H9 (cell line): ENCODE measurements around the gene PPP1R8. TPM values are rescaled to one million over a fixed set of nuclear protein-coding genes. Genes with fewer than 3 reads are reported as not detected.

Source experiments
- DNase-seq: peaks from one replicate; pipeline ENCODE4 v3.0.0-alpha.2; 2017
- H2AFZ ChIP-seq: one replicate; pipeline ENCODE4 v1.6.1; 2013; ENCODE audit warnings: mild to moderate bottlenecking, low read length, control low read depth, moderate library complexity
- H2AK5ac ChIP-seq: 2 replicates; pipeline ENCODE4 v1.6.1; 2013; ENCODE audit warnings: low read length, control low read depth, mixed read lengths; ENCODE audit not compliant: insufficient read length
- H2BK120ac ChIP-seq: one replicate; pipeline ENCODE4 v1.6.1; 2013; ENCODE audit warnings: low read depth, mild to moderate bottlenecking, low read length, control low read depth, inconsistent platforms; ENCODE audit not compliant: poor library complexity, severe bottlenecking
- H2BK12ac ChIP-seq: 2 replicates; pipeline ENCODE4 v1.6.1; 2013; ENCODE audit warnings: low read length, control low read depth, mixed read lengths, low read depth; ENCODE audit not compliant: insufficient read length
- H2BK15ac ChIP-seq: 2 replicates; pipeline ENCODE4 v1.6.1; 2013; ENCODE audit warnings: low read depth, low read length, control low read depth
- H2BK20ac ChIP-seq: one replicate; pipeline ENCODE4 v1.6.1; 2013; ENCODE audit warnings: low read depth, mild to moderate bottlenecking, low read length, control low read depth, inconsistent platforms; ENCODE audit not compliant: poor library complexity, severe bottlenecking
- H2BK5ac ChIP-seq: 2 replicates; pipeline ENCODE4 v1.6.1; 2013; ENCODE audit warnings: low read length, control low read depth, mixed read lengths; ENCODE audit not compliant: insufficient read length
- H3K14ac ChIP-seq: 2 replicates; pipeline ENCODE4 v1.6.1; 2013; ENCODE audit warnings: low read length, control low read depth; ENCODE audit not compliant: insufficient read depth
- H3K18ac ChIP-seq: 2 replicates; pipeline ENCODE4 v1.6.1; 2013; ENCODE audit warnings: low read depth, mild to moderate bottlenecking, mixed read lengths, low read length, control low read depth; ENCODE audit not compliant: insufficient read length
- H3K23ac ChIP-seq: 2 replicates; pipeline ENCODE4 v1.6.1; 2013; ENCODE audit warnings: low read length, control low read depth, mixed read lengths, low read depth; ENCODE audit not compliant: insufficient read length
- H3K23me2 ChIP-seq: 2 replicates; pipeline ENCODE4 v1.6.1; 2013; ENCODE audit warnings: low read depth, mild to moderate bottlenecking, mixed read lengths, low read length, control low read depth; ENCODE audit not compliant: insufficient read length, poor library complexity, severe bottlenecking
- H3K27ac ChIP-seq: 2 replicates; pipeline ENCODE4 v1.5.1; 2013; ENCODE audit warnings: low read length, control low read depth, mixed read lengths, low read depth; ENCODE audit not compliant: insufficient read length
- H3K27me3 ChIP-seq: 2 replicates; pipeline ENCODE4 v1.6.1; 2013; ENCODE audit warnings: low read length, control low read depth, inconsistent platforms; ENCODE audit not compliant: insufficient read depth
- H3K4ac ChIP-seq: 2 replicates; pipeline ENCODE4 v1.6.1; 2013; ENCODE audit warnings: low read depth, mild to moderate bottlenecking, control low read depth, inconsistent platforms, low read length, moderate library complexity
- H3K4me1 ChIP-seq: 2 replicates; pipeline ENCODE4 v1.6.1; 2013; ENCODE audit warnings: low read length, control low read depth, inconsistent platforms; ENCODE audit not compliant: insufficient read depth
- H3K4me2 ChIP-seq: 2 replicates; pipeline ENCODE4 v1.6.1; 2013; ENCODE audit warnings: low read length, control low read depth, mixed read lengths; ENCODE audit not compliant: insufficient read length, insufficient read depth
- H3K56ac ChIP-seq: 2 replicates; pipeline ENCODE4 v1.6.1; 2013; ENCODE audit warnings: low read depth, mild to moderate bottlenecking, mixed read lengths, low read length, control low read depth; ENCODE audit not compliant: insufficient read length
- H3K79me1 ChIP-seq: 2 replicates; pipeline ENCODE4 v1.6.1; 2013; ENCODE audit warnings: low read depth, mild to moderate bottlenecking, moderate library complexity, low read length, control low read depth, inconsistent platforms; ENCODE audit not compliant: insufficient read depth, poor library complexity, severe bottlenecking
- H3K79me2 ChIP-seq: 2 replicates; pipeline ENCODE4 v1.6.1; 2013; ENCODE audit warnings: low read length, control low read depth, inconsistent platforms; ENCODE audit not compliant: insufficient read depth
- H3K9ac ChIP-seq: 2 replicates; pipeline ENCODE4 v1.6.1; 2013; ENCODE audit warnings: low read length, control low read depth, mixed read lengths; ENCODE audit not compliant: insufficient read length; ENCODE audit errors: extremely low read depth
- H3K9me3 ChIP-seq: one replicate; pipeline ENCODE4 v1.6.1; 2013; ENCODE audit warnings: low read depth, low read length, inconsistent platforms; ENCODE audit not compliant: control insufficient read depth
- H3T11ph ChIP-seq: one replicate; pipeline ENCODE4 v1.6.1; 2013; ENCODE audit warnings: mild to moderate bottlenecking, low read length, control low read depth, inconsistent platforms
- H4K20me1 ChIP-seq: one replicate; pipeline ENCODE4 v1.6.1; 2013; ENCODE audit not compliant: control insufficient read depth, insufficient read length, insufficient read depth
- H4K5ac ChIP-seq: 2 replicates; pipeline ENCODE4 v1.6.1; 2013; ENCODE audit warnings: low read depth, mild to moderate bottlenecking, mixed read lengths, low read length, control low read depth; ENCODE audit not compliant: insufficient read length
- H4K8ac ChIP-seq: replicated peaks from 2 replicates; pipeline ENCODE4 v1.6.1; 2013; ENCODE audit warnings: low read length, control low read depth, mixed read lengths, low read depth; ENCODE audit not compliant: insufficient read length
- H4K91ac ChIP-seq: 2 replicates; pipeline ENCODE4 v1.6.1; 2013; ENCODE audit warnings: low read depth, mild to moderate bottlenecking, moderate library complexity, mixed read lengths, low read length, control low read depth; ENCODE audit not compliant: insufficient read length
- H3K27ac Mint-ChIP-seq, 3 experiments: 2 replicates in 2 of 3; 3 replicates in 1 of 3; pipeline ENCODE4 v1.8.0; 2020 to 2021; ENCODE audit warnings: mixed read lengths in 3 of 3, mild to moderate bottlenecking in 1 of 3, moderate library complexity in 1 of 3
- H3K27me3 Mint-ChIP-seq: 2 replicates; pipeline ENCODE4 v1.8.0; 2021; ENCODE audit warnings: low read depth, mild to moderate bottlenecking, moderate library complexity, mixed read lengths
- H3K36me3 Mint-ChIP-seq, 3 experiments: 2 replicates in 2 of 3; 3 replicates in 1 of 3; pipeline ENCODE4 v1.8.0; 2020 to 2021; ENCODE audit warnings: low read depth in 3 of 3, mixed read lengths in 3 of 3; ENCODE audit not compliant: insufficient read depth in 1 of 3
- H3K4me1 Mint-ChIP-seq, 2 experiments: 2 replicates each; pipeline ENCODE4 v1.8.0; 2020; ENCODE audit warnings: mixed read lengths in 2 of 2
- H3K4me3 Mint-ChIP-seq, 2 experiments: 2 replicates in 1 of 2; 3 replicates in 1 of 2; pipeline ENCODE4 v1.8.0; 2020 to 2021; ENCODE audit warnings: mild to moderate bottlenecking in 2 of 2, mixed read lengths in 2 of 2, moderate library complexity in 1 of 2
- H3K9me3 Mint-ChIP-seq, 2 experiments: 2 replicates in 1 of 2; 3 replicates in 1 of 2; pipeline ENCODE4 v1.8.0; 2020; ENCODE audit warnings: mild to moderate bottlenecking in 2 of 2, mixed read lengths in 2 of 2, moderate library complexity in 1 of 2
- WGBS: extraction: QIAGEN DNeasy Blood & Tissue Kit; methylation state at CpG from one replicate; pipeline ENCODE4 v1.1.7; 2013; ENCODE audit warnings: missing lambda C conversion rate, low lambda C conversion rate, mixed read lengths; ENCODE audit not compliant: insufficient read length; ENCODE audit errors: extremely low coverage; 5-methylcytosine and 5-hydroxymethylcytosine counted together
- total RNA-seq: library from RNA; stranded (reverse); gene quantifications from 2 replicates; pipeline ENCODE4 v1.2.1, GENCODE V29; 2021
- TF ChIP-seq, protein P1 (sequence below): fragments of 200-600 bp; sonication (generic); conservative IDR thresholded peaks from 3 replicates; pipeline ENCODE4 v1.8.0; 2021; ENCODE audit warnings: antibody characterized with exemption, mild to moderate bottlenecking

PPP1R8 gene
- total RNA-seq, 1 experiment from 2014 or later: 58.8 TPM

DNA sequence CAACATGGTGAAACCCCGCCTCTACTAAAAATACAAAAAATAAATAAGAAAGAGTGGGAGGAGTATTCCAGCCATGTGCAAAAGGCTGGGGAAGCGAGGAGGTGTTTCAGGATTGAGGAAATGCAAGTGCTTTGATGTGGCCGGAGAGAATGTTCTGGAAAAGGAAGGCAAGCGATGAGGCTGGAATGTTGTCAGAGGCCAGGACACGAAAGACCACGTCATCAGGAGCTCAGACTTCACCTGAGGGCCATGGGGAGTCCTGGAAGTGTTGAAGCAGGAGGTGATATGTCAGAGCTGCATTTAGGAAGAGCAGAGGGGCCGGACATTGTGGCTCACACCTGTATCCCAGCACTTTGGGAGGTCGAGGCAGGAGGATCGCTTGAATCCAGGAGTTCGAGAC, 30.9 kb downstream of the PPP1R8 start:
- Histone ChIP-seq H2BK120ac (no peak overlapping the region), H4K91ac (no peak overlapping the region), H3K27ac (no peak overlapping the region), H3K18ac (no peak overlapping the region), H3K9ac (no peak overlapping the region), H3K4me1 (no peaks in the 10 kb centered on the region), H3K4me2 (no peak overlapping the region), H3K56ac (no peak overlapping the region), H2BK20ac (no peak overlapping the region), H2AFZ (no peak overlapping the region), H2AK5ac (no peak overlapping the region), H4K20me1 (no peaks in the 10 kb centered on the region), H3K27me3 (no peaks in the 10 kb centered on the region), H3K79me1 (no peaks in the 10 kb centered on the region), H3K14ac (no peak overlapping the region), H3T11ph (no peak overlapping the region), H2BK5ac (no peak overlapping the region), H2BK15ac (no peak overlapping the region), H3K23ac (no peak overlapping the region), H2BK12ac (no peak overlapping the region), H3K4ac (no peak overlapping the region), H4K5ac (no peak overlapping the region), H3K9me3 (no peaks in the 10 kb centered on the region), H3K79me2 (no peaks in the 10 kb centered on the region), H4K8ac (no peak overlapping the region), H3K23me2 (no peaks in the 10 kb centered on the region)
- no peak overlapping the region for H3K4me3 Mint-ChIP-seq
- H3K27me3 Mint-ChIP-seq: no peaks in the 10 kb centered on the region; the same call in 1 of the 2 replicates
- no peaks in the 10 kb centered on the region for H3K9me3 Mint-ChIP-seq
- TF ChIP-seq, protein P1, sequence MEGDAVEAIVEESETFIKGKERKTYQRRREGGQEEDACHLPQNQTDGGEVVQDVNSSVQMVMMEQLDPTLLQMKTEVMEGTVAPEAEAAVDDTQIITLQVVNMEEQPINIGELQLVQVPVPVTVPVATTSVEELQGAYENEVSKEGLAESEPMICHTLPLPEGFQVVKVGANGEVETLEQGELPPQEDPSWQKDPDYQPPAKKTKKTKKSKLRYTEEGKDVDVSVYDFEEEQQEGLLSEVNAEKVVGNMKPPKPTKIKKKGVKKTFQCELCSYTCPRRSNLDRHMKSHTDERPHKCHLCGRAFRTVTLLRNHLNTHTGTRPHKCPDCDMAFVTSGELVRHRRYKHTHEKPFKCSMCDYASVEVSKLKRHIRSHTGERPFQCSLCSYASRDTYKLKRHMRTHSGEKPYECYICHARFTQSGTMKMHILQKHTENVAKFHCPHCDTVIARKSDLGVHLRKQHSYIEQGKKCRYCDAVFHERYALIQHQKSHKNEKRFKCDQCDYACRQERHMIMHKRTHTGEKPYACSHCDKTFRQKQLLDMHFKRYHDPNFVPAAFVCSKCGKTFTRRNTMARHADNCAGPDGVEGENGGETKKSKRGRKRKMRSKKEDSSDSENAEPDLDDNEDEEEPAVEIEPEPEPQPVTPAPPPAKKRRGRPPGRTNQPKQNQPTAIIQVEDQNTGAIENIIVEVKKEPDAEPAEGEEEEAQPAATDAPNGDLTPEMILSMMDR: no peak
- no CpG with 5 or more reads among the region's 10 CpGs for WGBS
- H3K27ac Mint-ChIP-seq: no peak overlapping the region; a peak in 1 of 7 replicates
- no peaks in the 10 kb centered on the region for H3K36me3 Mint-ChIP-seq
- DNase-seq: no peak
- peaks cover 20 to 26% of the 10 kb centered on the region in 2 experiments for H3K4me1 Mint-ChIP-seq
